ENCODE results near the gene ANKRD66. TPM values are rescaled to one million over a fixed set of nuclear protein-coding genes. Genes with fewer than 3 reads are reported as not detected.
"Not testable (repeated sequence)": the region's sequence is repeated elsewhere in the genome, so short reads cannot be mapped to it uniquely, and the experiment has no call there.

ANKRD66 gene
- total and polyA plus RNA-seq, 7 donors = not detected

GRCh38 chr6:46741482-46741881, 5.3 kb upstream of the ANKRD66 start:
- WGBS, 2 donors = 92 to 94% methylated on average over 2 of the region's 2 CpGs
- Histone ChIP-seq H3K9me3 (no peaks in the 10 kb centered on the region), H3K4me1 (no peaks in the 10 kb centered on the region), H3K4me3 (no peak overlapping the region), H3K27me3 (peaks cover 0 to 13% (median 0%) of the 10 kb centered on the region in 3 donors), H3K36me3 (no peaks in the 10 kb centered on the region), H3K27ac (no peak overlapping the region)
- TF ChIP-seq POLR2AphosphoS5 (IDR thresholded peaks at IDR 0.05) = no peak
- no peak for TF ChIP-seq CTCF (IDR thresholded peaks at IDR 0.05)
- no peak for TF ChIP-seq POLR2A (IDR thresholded peaks at IDR 0.05)
- TF ChIP-seq EP300 (IDR thresholded peaks at IDR 0.05) = no peak
- intact Hi-C loops (cut with DNase I) = no loop called here
- DNase-seq = no peak

DNA sequence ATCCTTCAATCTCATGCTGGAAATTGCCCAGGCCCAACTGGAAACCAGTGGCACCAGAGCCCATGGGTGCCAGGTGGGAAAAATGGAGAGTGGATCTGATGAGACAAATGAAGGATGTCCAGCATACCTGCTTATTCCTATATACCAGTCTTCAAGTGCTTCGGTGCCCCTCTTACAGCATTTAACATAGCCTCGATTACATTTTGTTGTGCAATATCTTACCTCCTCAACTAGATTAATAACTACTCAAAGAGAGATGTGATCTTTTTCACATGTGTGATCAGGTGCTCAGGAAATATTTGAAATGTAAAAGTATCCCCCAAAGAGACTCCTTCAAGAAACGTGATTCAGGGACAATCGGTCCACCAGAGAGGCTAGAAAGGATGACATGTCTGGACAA, 4.8 kb upstream of the ANKRD66 start:
- 96% methylated on average over 4 of the region's 4 CpGs for WGBS, 2 donors
- DNase-seq = no peak
- TF ChIP-seq POLR2A (IDR thresholded peaks at IDR 0.05) (no peak), EP300 (IDR thresholded peaks at IDR 0.05) (no peak), CTCF (IDR thresholded peaks at IDR 0.05) (no peak), POLR2AphosphoS5 (IDR thresholded peaks at IDR 0.05) (no peak)
- H3K4me1 ChIP-seq = no peaks in the 10 kb centered on the region
- intact Hi-C loops (cut with DNase I) = no loop called here
- no peaks in the 10 kb centered on the region for H3K9me3 ChIP-seq
- H3K27ac ChIP-seq = no peak overlapping the region
- no peaks in the 10 kb centered on the region for H3K36me3 ChIP-seq
- H3K4me3 ChIP-seq = no peak overlapping the region
- H3K27me3 ChIP-seq = peaks cover 0 to 9% (median 0%) of the 10 kb centered on the region in 3 donors

DNA sequence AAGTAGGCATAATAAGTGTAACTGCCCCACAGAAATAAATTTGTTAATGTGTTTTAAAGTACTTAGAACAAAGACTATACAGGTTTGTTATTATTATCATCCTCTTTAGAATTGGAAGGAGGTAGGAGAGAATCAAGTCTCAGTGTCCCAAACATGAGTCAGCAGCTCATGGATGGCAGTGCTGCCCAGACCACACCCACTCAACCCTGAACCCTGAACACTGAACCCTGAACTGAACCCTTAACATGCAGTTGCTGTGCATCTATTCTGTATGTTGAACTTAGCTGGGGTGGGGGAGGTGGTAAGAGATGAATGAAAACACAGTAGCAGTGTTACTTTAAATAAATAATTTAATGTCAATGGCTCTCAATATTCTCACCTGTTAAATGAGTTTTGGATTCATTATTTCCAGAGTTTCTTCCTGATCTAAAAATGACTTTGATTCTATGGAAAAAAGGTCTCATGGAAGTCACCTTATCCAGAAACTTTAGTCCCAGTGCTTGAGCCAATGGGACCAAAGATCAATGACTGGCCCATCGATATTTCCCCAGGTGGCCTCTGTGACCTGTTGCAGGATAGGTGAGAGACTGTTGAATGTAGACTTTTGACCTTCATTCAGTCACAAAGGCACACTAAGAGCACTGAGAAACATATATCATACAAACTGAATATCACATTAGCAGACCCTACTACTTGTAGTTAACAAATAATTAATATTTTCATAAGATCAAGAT, 3.1 kb upstream of the ANKRD66 start:
- intact Hi-C loops (cut with DNase I) = no loop called here
- 85 to 89% methylated on average over 1 of the region's 1 CpG for WGBS, 2 donors
- Histone ChIP-seq H3K4me1 (no peaks in the 10 kb centered on the region), H3K27me3 (no peaks in the 10 kb centered on the region), H3K9me3 (no peaks in the 10 kb centered on the region), H3K27ac (no peak overlapping the region), H3K4me3 (no peak overlapping the region), H3K36me3 (no peaks in the 10 kb centered on the region)
- no peak for TF ChIP-seq EP300 (IDR thresholded peaks at IDR 0.05)
- no peak for TF ChIP-seq POLR2A (IDR thresholded peaks at IDR 0.05)
- TF ChIP-seq POLR2AphosphoS5 (IDR thresholded peaks at IDR 0.05) = no peak
- TF ChIP-seq CTCF (IDR thresholded peaks at IDR 0.05) = no peak
- DNase-seq = no peak

- DNase-seq; H3K4me3 ChIP-seq; H3K4me1 ChIP-seq; H3K27ac ChIP-seq; H3K27me3 ChIP-seq; H3K9me3 ChIP-seq; intact Hi-C loops (cut with DNase I); H3K36me3 ChIP-seq: not testable (repeated sequence)
- 81 to 86% methylated on average over 3 of the region's 3 CpGs for WGBS, 2 donors
Measured at GRCh38 chr6:46744159-46744725, 2.5 kb upstream of the ANKRD66 start.

DNA sequence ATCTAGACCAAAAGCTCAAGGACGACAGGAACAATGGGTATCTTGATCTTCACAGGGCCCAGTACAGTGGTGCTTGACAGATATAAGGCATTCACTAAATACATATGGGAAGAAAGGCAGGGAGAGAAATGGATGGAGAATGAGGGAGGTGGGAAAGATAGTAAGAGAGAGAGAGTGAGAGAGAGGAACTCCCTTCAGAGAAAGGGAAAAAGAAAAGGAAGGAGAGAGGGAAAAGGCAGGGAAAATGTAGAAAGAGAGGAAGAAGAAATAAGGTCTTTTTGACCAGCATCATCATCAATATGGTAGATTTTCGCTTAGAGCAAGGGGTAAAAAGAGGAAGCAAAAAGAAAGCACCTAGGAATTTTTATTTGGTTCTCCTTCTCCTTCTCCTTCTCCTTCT, 760 bp upstream of the ANKRD66 start:
- intact Hi-C loops (cut with DNase I) = no loop called here
- 75 to 77% methylated on average over 2 of the region's 2 CpGs for WGBS, 2 donors
- H3K27ac ChIP-seq = no peak overlapping the region
- no peaks in the 10 kb centered on the region for H3K9me3 ChIP-seq
- no peaks in the 10 kb centered on the region for H3K27me3 ChIP-seq
- no peaks in the 10 kb centered on the region for H3K36me3 ChIP-seq
- H3K4me3 ChIP-seq = no peak overlapping the region
- DNase-seq = no peak
- H3K4me1 ChIP-seq = no peaks in the 10 kb centered on the region
- TF ChIP-seq EP300 (IDR thresholded peaks at IDR 0.05) = no peak
- TF ChIP-seq POLR2A (IDR thresholded peaks at IDR 0.05) = no peak
- TF ChIP-seq POLR2AphosphoS5 (IDR thresholded peaks at IDR 0.05) = no peak
- TF ChIP-seq CTCF (IDR thresholded peaks at IDR 0.05) = no peak

Data from sigmoid colon (tissue), 7 donors.